AG04450 (cell line): ENCODE data around the gene LRRC3C. TPM values are rescaled to one million over a fixed set of nuclear protein-coding genes. Genes with fewer than 3 reads are reported as not detected.
"Not testable (repeated sequence)": the region's sequence is repeated elsewhere in the genome, so short reads cannot be mapped to it uniquely, and the experiment has no call there.

Experiments used
- CTCF ChIA-PET: fragments of 300-600, 350-600 bp; formaldehyde crosslinking; extraction: SDS; loops from one replicate; lab custom pipeline; 2022; ENCODE audit warnings: antibody characterized with exemption, inconsistent platforms; lab: Charles Lee
- POLR2A ChIA-PET: fragments of 350-600 bp; formaldehyde crosslinking; extraction: SDS; loops from one replicate; lab custom pipeline; 2021; ENCODE audit warnings: antibody characterized with exemption, inconsistent platforms; lab: Yijun Ruan, JAX
- DNase-seq: peaks from one replicate; pipeline ENCODE4 v3.0.0-alpha.2; 2011; ENCODE audit warnings: low read depth, low spot score
- H3K27ac ChIP-seq: one replicate; pipeline ENCODE4 v1.5.1; 2012; ENCODE audit warnings: low read depth, low read length, control low read depth
- H3K27me3 ChIP-seq: one replicate; pipeline ENCODE4 v1.6.0; 2012; ENCODE audit warnings: low read length; ENCODE audit not compliant: control insufficient read depth, insufficient read depth
- H3K4me3 ChIP-seq: 2 replicates; pipeline ENCODE4 v1.5.1; 2011; ENCODE audit warnings: mild to moderate bottlenecking, low read depth, low read length, control low read depth
- H3K9me3 ChIP-seq: 2 replicates; pipeline ENCODE4 v1.5.1; 2012; ENCODE audit warnings: low read length; ENCODE audit not compliant: control insufficient read depth, insufficient read depth
- CTCF ChIP-seq: IDR thresholded peaks from 2 replicates; pipeline ENCODE4 v1.5.1; 2011; ENCODE audit warnings: low read depth, low read length, control low read depth, inconsistent platforms
- polyA plus RNA-seq: library from polyadenylated mRNA; depleted of rRNA; stranded (reverse); fragments of >200 nt; gene quantifications from 2 replicates; pipeline ENCODE4 v1.2.3, GENCODE V29; 2011

The LRRC3C gene
- polyA plus RNA-seq, 1 experiment, result not detected

GRCh38 chr17:39898088-39898487 is 29.4 kb upstream of the LRRC3C start:
- DNase-seq, result no peak
- H3K4me3 ChIP-seq, result no peak overlapping the region
- no peak for TF ChIP-seq CTCF
- H3K27me3 ChIP-seq, result peaks cover 4% of the 10 kb centered on the region
- no peaks in the 10 kb centered on the region for H3K9me3 ChIP-seq
- H3K27ac ChIP-seq, result no peak overlapping the region
- ChIA-PET CTCF (no interaction called here), POLR2A (no interaction called here)

- TF ChIP-seq CTCF, result no peak
- Histone ChIP-seq H3K9me3 (no peaks in the 10 kb centered on the region), H3K4me3 (no peak overlapping the region), H3K27ac (no peak overlapping the region), H3K27me3 (no peaks in the 10 kb centered on the region)
- DNase-seq, result no peak
- ChIA-PET CTCF (no interaction called here), POLR2A (no interaction called here)
Measured at GRCh38 chr17:39899215-39899614, 28.3 kb upstream of the LRRC3C start.

GRCh38 chr17:39902027-39902426 is 25.5 kb upstream of the LRRC3C start:
- CTCF ChIA-PET, H3K27me3 ChIP-seq, H3K9me3 ChIP-seq, DNase-seq, H3K4me3 ChIP-seq, H3K27ac ChIP-seq: not testable (repeated sequence)
- POLR2A ChIA-PET, result interaction anchor here (0.6 kb wide), 1 partner anchor 632 kb away, joined by 4 read pairs; no protein-coding TSS in a partner anchor

GRCh38 chr17:39903158-39903884 is 24.2 kb upstream of the LRRC3C start:
- POLR2A ChIA-PET, result no interaction called here
- Histone ChIP-seq H3K27me3 (no peaks in the 10 kb centered on the region), H3K9me3 (no peaks in the 10 kb centered on the region), H3K27ac (no peak overlapping the region), H3K4me3 (no peak overlapping the region)
- CTCF ChIA-PET, result no interaction called here
- no peak for TF ChIP-seq CTCF
- no peak for DNase-seq

GRCh38 chr17:39904990-39905288 is 22.6 kb upstream of the LRRC3C start:
- ChIA-PET CTCF (no interaction called here), POLR2A (no interaction called here)
- Histone ChIP-seq H3K9me3 (no peaks in the 10 kb centered on the region), H3K27me3 (no peaks in the 10 kb centered on the region), H3K27ac (no peak overlapping the region), H3K4me3 (no peak overlapping the region)
- TF ChIP-seq CTCF, result no peak
- no peak for DNase-seq
